HepG2 (cell line): ENCODE results near the gene SYT14. TPM values are rescaled to one million over a fixed set of nuclear protein-coding genes. Genes with fewer than 3 reads are reported as not detected.

Experiments
- HCFC1 ChIP-seq: fragments of 150-350 bp; IDR thresholded peaks from 2 replicates; pipeline ENCODE4 v1.6.1; 2014; ENCODE audit warnings: low read depth, low read length
- IKZF1 ChIP-seq: fragments of 450-650 bp; IDR thresholded peaks from 2 replicates; pipeline ENCODE4 v1.7.1; 2016
- ZFP41 ChIP-seq: sonication (generic); formaldehyde crosslinking; IDR thresholded peaks from 2 replicates; pipeline ENCODE4 v1.4.0; 2020; ENCODE audit warnings: mild to moderate bottlenecking, missing genetic modification reagents, borderline replicate concordance
- polyA plus RNA-seq, 8 experiments: library from polyadenylated mRNA; depleted of rRNA in 3 of 8; stranded (reverse) in 7 of 8; unstranded in 1 of 8; fragments of >200 nt; fragmentation: Illumina TruSeq in 4 of 8; extraction: Trizol in 4 of 8; gene quantifications; 2 replicates each; pipeline versions ENCODE4 v1.2.1 to v1.2.3, GENCODE V29; 2011 to 2016; ENCODE audit warnings: low read depth in 4 of 8, missing spikeins in 1 of 8, mixed read lengths in 1 of 8; ENCODE audit not compliant: insufficient read depth in 1 of 8
- total RNA-seq, 5 experiments: library from RNA; depleted of rRNA; stranded (reverse); fragments of >200 nt; fragmentation: Illumina TruSeq; extraction: Trizol; gene quantifications; 2 replicates each; pipeline ENCODE4 v1.2.3, GENCODE V29; 2016; ENCODE audit warnings: low read depth in 1 of 5
- TF ChIP-seq, protein P1 (sequence below): sonication (generic); formaldehyde crosslinking; IDR thresholded peaks from 2 replicates; pipeline ENCODE4 v1.4.0; 2020; ENCODE audit warnings: missing genetic modification reagents
- TF ChIP-seq, protein P2 (sequence below): sonication (generic); formaldehyde crosslinking; IDR thresholded peaks from 2 replicates; pipeline ENCODE4 v1.9.0; 2021; ENCODE audit warnings: missing genetic modification reagents, borderline replicate concordance
- TF ChIP-seq, protein P3 (sequence below): sonication (generic); formaldehyde crosslinking; conservative IDR thresholded peaks from 2 replicates; pipeline ENCODE4 v1.8.0; 2022; ENCODE audit warnings: mild to moderate bottlenecking, moderate library complexity, missing genetic modification reagents

The SYT14 gene
- total and polyA plus RNA-seq, 2 of the 13 experiments (the other 11 are each of a cell fraction or from before 2014, with no cell fraction given) = not detected

DNA sequence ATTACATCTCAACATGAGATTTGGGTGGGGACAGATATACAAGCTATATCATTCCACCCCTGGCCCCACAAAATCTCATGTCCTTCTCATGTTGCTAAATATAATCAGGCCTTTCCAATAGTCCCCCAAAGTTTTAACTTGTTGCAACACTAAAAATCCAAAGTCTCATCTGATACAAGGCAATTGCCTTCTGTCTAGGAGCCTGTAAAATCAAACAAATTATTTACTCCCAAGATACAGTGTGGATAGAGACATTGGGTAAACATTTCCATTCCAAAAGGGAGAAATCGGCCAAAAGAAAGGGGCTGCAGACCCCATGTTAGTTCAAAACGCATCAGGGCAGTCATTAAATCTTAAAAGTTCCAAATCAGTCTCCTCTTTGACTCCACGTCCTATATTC lies 47.0 kb downstream of the SYT14 start (continued):
- TF ChIP-seq, protein P1, sequence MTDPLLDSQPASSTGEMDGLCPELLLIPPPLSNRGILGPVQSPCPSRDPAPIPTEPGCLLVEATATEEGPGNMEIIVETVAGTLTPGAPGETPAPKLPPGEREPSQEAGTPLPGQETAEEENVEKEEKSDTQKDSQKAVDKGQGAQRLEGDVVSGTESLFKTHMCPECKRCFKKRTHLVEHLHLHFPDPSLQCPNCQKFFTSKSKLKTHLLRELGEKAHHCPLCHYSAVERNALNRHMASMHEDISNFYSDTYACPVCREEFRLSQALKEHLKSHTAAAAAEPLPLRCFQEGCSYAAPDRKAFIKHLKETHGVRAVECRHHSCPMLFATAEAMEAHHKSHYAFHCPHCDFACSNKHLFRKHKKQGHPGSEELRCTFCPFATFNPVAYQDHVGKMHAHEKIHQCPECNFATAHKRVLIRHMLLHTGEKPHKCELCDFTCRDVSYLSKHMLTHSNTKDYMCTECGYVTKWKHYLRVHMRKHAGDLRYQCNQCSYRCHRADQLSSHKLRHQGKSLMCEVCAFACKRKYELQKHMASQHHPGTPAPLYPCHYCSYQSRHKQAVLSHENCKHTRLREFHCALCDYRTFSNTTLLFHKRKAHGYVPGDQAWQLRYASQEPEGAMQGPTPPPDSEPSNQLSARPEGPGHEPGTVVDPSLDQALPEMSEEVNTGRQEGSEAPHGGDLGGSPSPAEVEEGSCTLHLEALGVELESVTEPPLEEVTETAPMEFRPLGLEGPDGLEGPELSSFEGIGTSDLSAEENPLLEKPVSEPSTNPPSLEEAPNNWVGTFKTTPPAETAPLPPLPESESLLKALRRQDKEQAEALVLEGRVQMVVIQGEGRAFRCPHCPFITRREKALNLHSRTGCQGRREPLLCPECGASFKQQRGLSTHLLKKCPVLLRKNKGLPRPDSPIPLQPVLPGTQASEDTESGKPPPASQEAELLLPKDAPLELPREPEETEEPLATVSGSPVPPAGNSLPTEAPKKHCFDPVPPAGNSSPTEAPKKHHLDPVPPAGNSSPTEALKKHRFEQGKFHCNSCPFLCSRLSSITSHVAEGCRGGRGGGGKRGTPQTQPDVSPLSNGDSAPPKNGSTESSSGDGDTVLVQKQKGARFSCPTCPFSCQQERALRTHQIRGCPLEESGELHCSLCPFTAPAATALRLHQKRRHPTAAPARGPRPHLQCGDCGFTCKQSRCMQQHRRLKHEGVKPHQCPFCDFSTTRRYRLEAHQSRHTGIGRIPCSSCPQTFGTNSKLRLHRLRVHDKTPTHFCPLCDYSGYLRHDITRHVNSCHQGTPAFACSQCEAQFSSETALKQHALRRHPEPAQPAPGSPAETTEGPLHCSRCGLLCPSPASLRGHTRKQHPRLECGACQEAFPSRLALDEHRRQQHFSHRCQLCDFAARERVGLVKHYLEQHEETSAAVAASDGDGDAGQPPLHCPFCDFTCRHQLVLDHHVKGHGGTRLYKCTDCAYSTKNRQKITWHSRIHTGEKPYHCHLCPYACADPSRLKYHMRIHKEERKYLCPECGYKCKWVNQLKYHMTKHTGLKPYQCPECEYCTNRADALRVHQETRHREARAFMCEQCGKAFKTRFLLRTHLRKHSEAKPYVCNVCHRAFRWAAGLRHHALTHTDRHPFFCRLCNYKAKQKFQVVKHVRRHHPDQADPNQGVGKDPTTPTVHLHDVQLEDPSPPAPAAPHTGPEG (CRISPR knock-in tag) = no peak
- TF ChIP-seq IKZF1 (no peak), HCFC1 (no peak), ZFP41 (CRISPR knock-in tag) (no peak)
- TF ChIP-seq, protein P2, sequence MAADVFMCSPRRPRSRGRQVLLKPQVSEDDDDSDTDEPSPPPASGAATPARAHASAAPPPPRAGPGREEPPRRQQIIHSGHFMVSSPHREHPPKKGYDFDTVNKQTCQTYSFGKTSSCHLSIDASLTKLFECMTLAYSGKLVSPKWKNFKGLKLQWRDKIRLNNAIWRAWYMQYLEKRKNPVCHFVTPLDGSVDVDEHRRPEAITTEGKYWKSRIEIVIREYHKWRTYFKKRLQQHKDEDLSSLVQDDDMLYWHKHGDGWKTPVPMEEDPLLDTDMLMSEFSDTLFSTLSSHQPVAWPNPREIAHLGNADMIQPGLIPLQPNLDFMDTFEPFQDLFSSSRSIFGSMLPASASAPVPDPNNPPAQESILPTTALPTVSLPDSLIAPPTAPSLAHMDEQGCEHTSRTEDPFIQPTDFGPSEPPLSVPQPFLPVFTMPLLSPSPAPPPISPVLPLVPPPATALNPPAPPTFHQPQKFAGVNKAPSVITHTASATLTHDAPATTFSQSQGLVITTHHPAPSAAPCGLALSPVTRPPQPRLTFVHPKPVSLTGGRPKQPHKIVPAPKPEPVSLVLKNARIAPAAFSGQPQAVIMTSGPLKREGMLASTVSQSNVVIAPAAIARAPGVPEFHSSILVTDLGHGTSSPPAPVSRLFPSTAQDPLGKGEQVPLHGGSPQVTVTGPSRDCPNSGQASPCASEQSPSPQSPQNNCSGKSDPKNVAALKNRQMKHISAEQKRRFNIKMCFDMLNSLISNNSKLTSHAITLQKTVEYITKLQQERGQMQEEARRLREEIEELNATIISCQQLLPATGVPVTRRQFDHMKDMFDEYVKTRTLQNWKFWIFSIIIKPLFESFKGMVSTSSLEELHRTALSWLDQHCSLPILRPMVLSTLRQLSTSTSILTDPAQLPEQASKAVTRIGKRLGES (CRISPR knock-in tag) = no peak
- TF ChIP-seq, protein P3, sequence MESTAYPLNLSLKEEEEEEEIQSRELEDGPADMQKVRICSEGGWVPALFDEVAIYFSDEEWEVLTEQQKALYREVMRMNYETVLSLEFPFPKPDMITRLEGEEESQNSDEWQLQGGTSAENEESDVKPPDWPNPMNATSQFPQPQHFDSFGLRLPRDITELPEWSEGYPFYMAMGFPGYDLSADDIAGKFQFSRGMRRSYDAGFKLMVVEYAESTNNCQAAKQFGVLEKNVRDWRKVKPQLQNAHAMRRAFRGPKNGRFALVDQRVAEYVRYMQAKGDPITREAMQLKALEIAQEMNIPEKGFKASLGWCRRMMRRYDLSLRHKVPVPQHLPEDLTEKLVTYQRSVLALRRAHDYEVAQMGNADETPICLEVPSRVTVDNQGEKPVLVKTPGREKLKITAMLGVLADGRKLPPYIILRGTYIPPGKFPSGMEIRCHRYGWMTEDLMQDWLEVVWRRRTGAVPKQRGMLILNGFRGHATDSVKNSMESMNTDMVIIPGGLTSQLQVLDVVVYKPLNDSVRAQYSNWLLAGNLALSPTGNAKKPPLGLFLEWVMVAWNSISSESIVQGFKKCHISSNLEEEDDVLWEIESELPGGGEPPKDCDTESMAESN = no peak
- TF ChIP-seq, all 625 proteins: peak for 0
